Ammon's horn (tissue), 1 donor: ENCODE data around the gene RNASE7.

Experiments used
- DNase-seq: peaks from one replicate; pipeline ENCODE4 v3.0.0-alpha.2; 2016; ENCODE audit warnings: low spot score

RNASE7 gene

GRCh38 chr14:21068521-21069387 lies 26.6 kb downstream of the RNASE7 start:
- peak; percentile 75 for DNase-seq

GRCh38 chr14:21069388-21070082 lies 27.4 kb downstream of the RNASE7 start:
- DNase-seq, result peak; percentile 77

- DNase-seq, result peak; percentile 80
These were observed 28.0 kb downstream of the RNASE7 start, which contains the start of gene ARHGEF40 for GRCh38 chr14:21070083-21070609. Gene ARHGEF40 (plus strand): TSS chr14:21070304. CDS start chr14:21070397, 93 bp downstream.

- peak; percentile 46 for DNase-seq
These were observed 28.6 kb downstream of the RNASE7 start for GRCh38 chr14:21070610-21071224.

- DNase-seq, result peak; percentile 87
These were observed 29.3 kb downstream of the RNASE7 start for GRCh38 chr14:21071225-21072030.

- peak; percentile 56 for DNase-seq
These were observed 29.9 kb downstream of the RNASE7 start for GRCh38 chr14:21072031-21072473.

GRCh38 chr14:21072781-21073339 lies 30.7 kb downstream of the RNASE7 start:
- no peak for DNase-seq

GRCh38 chr14:21073921-21074320 lies 31.8 kb downstream of the RNASE7 start:
- no peak for DNase-seq

GRCh38 chr14:21074398-21075272 lies 32.5 kb downstream of the RNASE7 start:
- no peak for DNase-seq

- no peak for DNase-seq
These were observed 33.7 kb downstream of the RNASE7 start for GRCh38 chr14:21075719-21076437.

GRCh38 chr14:21077672-21078071 lies 35.5 kb downstream of the RNASE7 start:
- no peak for DNase-seq

GRCh38 chr14:21078287-21078686 lies 36.1 kb downstream of the RNASE7 start:
- peak; percentile 38 for DNase-seq

- no peak for DNase-seq
These were observed 36.6 kb downstream of the RNASE7 start for GRCh38 chr14:21078726-21079125.

GRCh38 chr14:21081521-21082142 lies 39.5 kb downstream of the RNASE7 start:
- DNase-seq, result no peak

GRCh38 chr14:21083565-21084325 lies 41.6 kb downstream of the RNASE7 start:
- DNase-seq, result no peak

GRCh38 chr14:21084396-21084795 lies 42.2 kb downstream of the RNASE7 start:
- no peak for DNase-seq

GRCh38 chr14:21084998-21085853 lies 43.1 kb downstream of the RNASE7 start:
- no peak for DNase-seq
